A673 (cell line): ENCODE measurements around the gene RBBP8.

Experiments
- CTCF ChIP-seq: fragments of 300-800, 200-600 bp; sonication (generic); conservative IDR thresholded peaks from 2 replicates; pipeline ENCODE4 v1.5.1; 2017; ENCODE audit warnings: low read depth, mild to moderate bottlenecking, antibody characterized with exemption, low read length, moderate library complexity, mixed read lengths
- EZH2 ChIP-seq: fragments of 200-600 bp; sonication (generic); IDR thresholded peaks from 2 replicates; pipeline ENCODE4 v1.6.1; 2017; ENCODE audit warnings: borderline replicate concordance, low read depth, mild to moderate bottlenecking, mixed read lengths, antibody characterized with exemption, low read length; ENCODE audit not compliant: poor library complexity, severe bottlenecking

- TF ChIP-seq EZH2 (no peak), CTCF (no peak)
Measured at GRCh38 chr18:23065234-23065806, 132.2 kb downstream of the RBBP8 start.
